Activated CD4-positive, CD25-positive, alpha-beta regulatory T cell treated with anti-CD3 and anti-CD28 coated beads, Interleukin-2, amount 50 U/mL, for 72 hours (primary cell): Measurements from ENCODE around the gene SPATA13.
A peak's percentile ranks its signal among the peaks of the same experiment; 100 is the strongest.
"Not testable (repeated sequence)": the region's sequence is repeated elsewhere in the genome, so short reads cannot be mapped to it uniquely, and the experiment has no call there.

Experiments used
- DNase-seq: peaks from one replicate; pipeline ENCODE4 v3.0.0; 2021

Gene SPATA13

GRCh38 chr13:24160458-24161009, at the start of gene SPATA13:
TSS of gene SPATA13 (plus strand) at chr13:24160720. CDS start at chr13:24222930, 62,210 bp downstream.
- DNase-seq = peak; percentile 93

- no peak for DNase-seq
Measured at GRCh38 chr13:24112791-24113190, 47.7 kb upstream of the SPATA13 start.

- DNase-seq = no peak
Measured at GRCh38 chr13:24115671-24116070, 44.8 kb upstream of the SPATA13 start.

- no peak for DNase-seq
Measured at GRCh38 chr13:24116131-24116530, 44.4 kb upstream of the SPATA13 start.

GRCh38 chr13:24118576-24118975, 41.9 kb upstream of the SPATA13 start:
- no peak for DNase-seq

- DNase-seq = no peak
Measured at GRCh38 chr13:24119626-24120508, 40.7 kb upstream of the SPATA13 start.

- not testable (repeated sequence) for DNase-seq
Measured at GRCh38 chr13:24122045-24122444, 38.5 kb upstream of the SPATA13 start.

GRCh38 chr13:24122569-24122968, 38.0 kb upstream of the SPATA13 start:
- no peak for DNase-seq

GRCh38 chr13:24123761-24124160, 36.8 kb upstream of the SPATA13 start:
- DNase-seq = no peak

- DNase-seq = no peak
Measured at GRCh38 chr13:24124789-24125476, 35.6 kb upstream of the SPATA13 start.

- DNase-seq = peak; percentile 32
Measured at GRCh38 chr13:24127116-24127631, 33.3 kb upstream of the SPATA13 start.

GRCh38 chr13:24128112-24128511, 32.4 kb upstream of the SPATA13 start:
- no peak for DNase-seq

- no peak for DNase-seq
Measured at GRCh38 chr13:24128962-24129361, 31.6 kb upstream of the SPATA13 start.

- no peak for DNase-seq
Measured at GRCh38 chr13:24129914-24130774, 30.4 kb upstream of the SPATA13 start.

GRCh38 chr13:24131749-24132148, 28.8 kb upstream of the SPATA13 start:
- no peak for DNase-seq

GRCh38 chr13:24133021-24133795, 27.3 kb upstream of the SPATA13 start:
- no peak for DNase-seq

- no peak for DNase-seq
Measured at GRCh38 chr13:24134231-24134630, 26.3 kb upstream of the SPATA13 start.

GRCh38 chr13:24134757-24135156, 25.8 kb upstream of the SPATA13 start:
- no peak for DNase-seq

GRCh38 chr13:24135674-24136300, 24.7 kb upstream of the SPATA13 start:
- DNase-seq = no peak

- DNase-seq = no peak
Measured at GRCh38 chr13:24138911-24139310, 21.6 kb upstream of the SPATA13 start.

- no peak for DNase-seq
Measured at GRCh38 chr13:24141333-24141910, 19.1 kb upstream of the SPATA13 start.
